Measurements from ENCODE around the gene GRIK1. TPM values are rescaled to one million over a fixed set of nuclear protein-coding genes. Genes with fewer than 3 reads are reported as not detected.

Gene GRIK1
- total RNA-seq, 4 donors from 2014 or later, result 0.30 to 0.76 (median 0.36) TPM

- no peak overlapping the region for H3K4me3 ChIP-seq (ENCODE audit: low read depth, poor library complexity, severe bottlenecking)
- DNase-seq (ENCODE audit: low spot score in 2 of 2), result no peak
- intact Hi-C loops (cut with DNase I; ENCODE audit: low total_unique reads), result no loop called here
- WGBS, 2 donors, result 83% methylated on average over 4 of the region's 4 CpGs
- TF ChIP-seq POLR2A (IDR thresholded peaks at IDR 0.05), result no peak
- TF ChIP-seq, protein P1, sequence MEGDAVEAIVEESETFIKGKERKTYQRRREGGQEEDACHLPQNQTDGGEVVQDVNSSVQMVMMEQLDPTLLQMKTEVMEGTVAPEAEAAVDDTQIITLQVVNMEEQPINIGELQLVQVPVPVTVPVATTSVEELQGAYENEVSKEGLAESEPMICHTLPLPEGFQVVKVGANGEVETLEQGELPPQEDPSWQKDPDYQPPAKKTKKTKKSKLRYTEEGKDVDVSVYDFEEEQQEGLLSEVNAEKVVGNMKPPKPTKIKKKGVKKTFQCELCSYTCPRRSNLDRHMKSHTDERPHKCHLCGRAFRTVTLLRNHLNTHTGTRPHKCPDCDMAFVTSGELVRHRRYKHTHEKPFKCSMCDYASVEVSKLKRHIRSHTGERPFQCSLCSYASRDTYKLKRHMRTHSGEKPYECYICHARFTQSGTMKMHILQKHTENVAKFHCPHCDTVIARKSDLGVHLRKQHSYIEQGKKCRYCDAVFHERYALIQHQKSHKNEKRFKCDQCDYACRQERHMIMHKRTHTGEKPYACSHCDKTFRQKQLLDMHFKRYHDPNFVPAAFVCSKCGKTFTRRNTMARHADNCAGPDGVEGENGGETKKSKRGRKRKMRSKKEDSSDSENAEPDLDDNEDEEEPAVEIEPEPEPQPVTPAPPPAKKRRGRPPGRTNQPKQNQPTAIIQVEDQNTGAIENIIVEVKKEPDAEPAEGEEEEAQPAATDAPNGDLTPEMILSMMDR (IDR thresholded peaks at IDR 0.05), result no peak
Measured at GRCh38 chr21:29637553-29637952, 302.2 kb downstream of the GRIK1 start.

- no peak for DNase-seq (ENCODE audit: low spot score in 2 of 2)
- TF ChIP-seq, protein P1 (IDR thresholded peaks at IDR 0.05), result no peak
- no peak for TF ChIP-seq POLR2A (IDR thresholded peaks at IDR 0.05)
- no peak overlapping the region for H3K4me3 ChIP-seq (ENCODE audit: low read depth, poor library complexity, severe bottlenecking)
- intact Hi-C loops (cut with DNase I; ENCODE audit: low total_unique reads), result no loop called here
- WGBS, 2 donors, result 74 to 85% methylated on average over 4 of the region's 4 CpGs
Measured at GRCh38 chr21:29637134-29637533, 302.7 kb downstream of the GRIK1 start.

DNA sequence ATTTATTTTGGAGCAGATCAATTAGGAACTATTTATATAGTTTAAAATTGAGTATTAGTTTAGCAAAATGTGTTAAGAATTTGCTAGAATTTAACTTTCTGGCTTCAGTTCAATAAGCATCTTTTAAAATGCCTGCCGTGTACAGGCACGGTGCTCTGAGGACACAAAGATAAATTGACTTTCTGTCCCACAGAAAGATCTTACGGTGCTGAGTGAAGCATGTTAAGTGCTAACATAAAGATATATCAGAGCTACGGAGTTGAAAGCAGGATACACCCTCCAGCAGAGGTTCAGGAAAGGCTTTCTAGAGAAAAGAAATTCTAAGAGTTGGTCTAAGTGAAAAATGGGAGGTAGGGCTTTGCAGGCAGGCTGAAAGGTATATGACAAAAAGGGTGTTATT lies 305.4 kb downstream of the GRIK1 start:
- 71 to 81% methylated on average over 4 of the region's 4 CpGs for WGBS, 2 donors
- intact Hi-C loops (cut with DNase I; ENCODE audit: low total_unique reads), result no loop called here
- DNase-seq (ENCODE audit: low spot score in 2 of 2), result no peak
- H3K4me3 ChIP-seq (ENCODE audit: low read depth, poor library complexity, severe bottlenecking), result no peak overlapping the region
- no peak for TF ChIP-seq POLR2A (IDR thresholded peaks at IDR 0.05)
- TF ChIP-seq, protein P1 (IDR thresholded peaks at IDR 0.05), result no peak

- no peak for DNase-seq (ENCODE audit: low spot score in 2 of 2)
- intact Hi-C loops (cut with DNase I; ENCODE audit: low total_unique reads), result no loop called here
- WGBS, 2 donors, result 42% methylated on average over 2 of the region's 2 CpGs
- no peak overlapping the region for H3K4me3 ChIP-seq (ENCODE audit: low read depth, poor library complexity, severe bottlenecking)
- TF ChIP-seq, protein P1 (IDR thresholded peaks at IDR 0.05), result no peak
- TF ChIP-seq POLR2A (IDR thresholded peaks at IDR 0.05), result no peak
Measured at GRCh38 chr21:29633756-29634155, 306.0 kb downstream of the GRIK1 start.

GRCh38 chr21:29630441-29630840 lies 309.4 kb downstream of the GRIK1 start:
- no peak for DNase-seq (ENCODE audit: low spot score in 2 of 2)
- 85% methylated on average over 3 of the region's 3 CpGs for WGBS, 2 donors
- no peak overlapping the region for H3K4me3 ChIP-seq (ENCODE audit: low read depth, poor library complexity, severe bottlenecking)
- TF ChIP-seq POLR2A (IDR thresholded peaks at IDR 0.05), result no peak
- TF ChIP-seq, protein P1 (IDR thresholded peaks at IDR 0.05), result no peak
- intact Hi-C loops (cut with DNase I; ENCODE audit: low total_unique reads), result no loop called here

DNA sequence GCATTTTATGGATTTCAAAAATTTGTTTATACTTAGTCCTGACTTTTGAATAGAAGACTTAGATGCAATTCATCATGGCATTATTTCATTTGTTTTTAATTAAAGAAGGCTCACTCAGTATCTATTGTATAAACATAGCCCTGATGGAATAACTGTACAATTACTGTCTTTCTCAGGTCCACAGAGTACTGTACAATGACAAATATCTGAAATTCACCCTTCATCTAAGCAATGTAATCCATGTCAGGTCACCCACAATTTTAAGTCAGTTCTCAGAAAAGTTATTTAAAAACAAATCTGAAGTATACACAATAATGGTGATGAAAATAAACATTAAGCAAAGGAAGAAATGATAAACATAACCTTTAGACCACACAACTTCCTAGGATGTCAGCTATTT lies 311.9 kb downstream of the GRIK1 start:
- DNase-seq (ENCODE audit: low spot score in 2 of 2), result no peak
- intact Hi-C loops (cut with DNase I; ENCODE audit: low total_unique reads), result no loop called here
- H3K4me3 ChIP-seq (ENCODE audit: low read depth, poor library complexity, severe bottlenecking), result no peak overlapping the region
- TF ChIP-seq POLR2A (IDR thresholded peaks at IDR 0.05), result no peak
- TF ChIP-seq, protein P1 (IDR thresholded peaks at IDR 0.05), result no peak
